NT2/D1 (cell line): ENCODE measurements around the gene FBXW8.

ENCODE experiments used
- DNase-seq: peaks from one replicate; pipeline ENCODE4 v3.0.0-alpha.2; 2011; ENCODE audit warnings: low read depth, low spot score
- H3K27me3 ChIP-seq: 2 replicates; pipeline ENCODE4 v1.6.0; 2011; ENCODE audit warnings: mild to moderate bottlenecking; ENCODE audit not compliant: insufficient read length, insufficient read depth
- H3K36me3 ChIP-seq: 2 replicates; pipeline ENCODE4 v1.6.1; 2011; ENCODE audit warnings: mild to moderate bottlenecking, low read length, mixed read lengths; ENCODE audit not compliant: insufficient read depth, insufficient read length
- H3K4me1 ChIP-seq: 2 replicates; pipeline ENCODE4 v1.5.1; 2011; ENCODE audit not compliant: insufficient read depth, insufficient read length
- H3K4me3 ChIP-seq: 2 replicates; pipeline ENCODE4 v1.5.1; 2011; ENCODE audit warnings: low read depth; ENCODE audit not compliant: insufficient read length
- H3K9ac ChIP-seq: 2 replicates; pipeline ENCODE4 v1.6.0; 2011; ENCODE audit warnings: low read depth; ENCODE audit not compliant: insufficient read length
- H3K9me3 ChIP-seq: 2 replicates; pipeline ENCODE4 v1.5.1; 2011; ENCODE audit warnings: mild to moderate bottlenecking, low read length; ENCODE audit not compliant: insufficient read depth
- SUZ12 ChIP-seq: IDR thresholded peaks from 2 replicates; pipeline ENCODE4 v1.6.1; 2011; ENCODE audit not compliant: insufficient read length, insufficient read depth; ENCODE audit errors: extremely low read depth
- YY1 ChIP-seq: IDR thresholded peaks from 2 replicates; pipeline ENCODE4 v1.6.1; 2011; ENCODE audit not compliant: insufficient read length, insufficient read depth
- ZNF274 ChIP-seq: IDR thresholded peaks from 2 replicates; pipeline ENCODE4 v1.6.1; 2011; ENCODE audit warnings: mild to moderate bottlenecking, low read depth, low read length

FBXW8 gene

DNA sequence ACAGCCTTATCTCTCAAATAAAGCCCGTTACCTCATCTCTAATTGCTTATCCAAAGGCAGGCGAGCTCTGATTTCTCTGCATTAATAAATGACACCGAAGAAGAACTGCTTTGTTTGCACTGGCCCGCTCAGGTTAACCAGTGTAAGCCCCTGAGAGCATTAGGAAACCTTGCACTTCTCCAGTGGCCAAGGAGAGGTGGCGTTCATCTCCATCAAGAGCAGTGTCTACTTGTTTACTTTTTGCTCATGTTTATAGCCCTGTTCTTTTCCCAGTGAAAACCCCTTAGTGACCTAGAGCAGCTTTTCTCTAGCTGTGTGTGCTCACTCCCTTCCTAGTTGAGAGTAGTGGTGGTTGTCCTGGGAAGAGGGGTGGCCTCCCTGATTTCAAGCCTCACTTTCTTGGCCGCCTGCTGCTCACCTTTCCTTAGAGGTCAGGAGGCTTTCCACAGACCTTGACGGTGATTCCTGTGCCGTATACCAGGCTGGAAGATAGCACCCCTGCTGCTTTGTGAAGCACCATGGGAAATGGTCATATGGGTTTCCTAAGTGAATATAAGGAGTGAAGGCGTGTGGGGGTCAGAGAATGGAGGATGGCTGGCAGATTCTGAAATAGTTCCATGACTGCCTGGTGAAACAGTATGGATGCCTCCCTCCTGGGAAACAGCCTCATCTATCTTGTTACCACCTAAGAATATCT, 16.6 kb downstream of the FBXW8 start:
- DNase-seq = no peak
- peaks cover 2% of the 10 kb centered on the region for H3K4me1 ChIP-seq
- H3K4me3 ChIP-seq = no peak overlapping the region

GRCh38 chr12:116928504-116928903, 17.8 kb downstream of the FBXW8 start:
- TF ChIP-seq SUZ12 = no peak
- TF ChIP-seq ZNF274 = no peak
- no peak for TF ChIP-seq YY1
- peaks cover 2% of the 10 kb centered on the region for H3K4me1 ChIP-seq

More for the DNA sequence above, 16.6 kb downstream of the FBXW8 start:
- no peak for TF ChIP-seq SUZ12
- no peak for TF ChIP-seq YY1
- Histone ChIP-seq H3K9me3 (no peaks in the 10 kb centered on the region), H3K27me3 (no peaks in the 10 kb centered on the region), H3K36me3 (peaks cover 47% of the 10 kb centered on the region), H3K9ac (no peak overlapping the region)

DNA sequence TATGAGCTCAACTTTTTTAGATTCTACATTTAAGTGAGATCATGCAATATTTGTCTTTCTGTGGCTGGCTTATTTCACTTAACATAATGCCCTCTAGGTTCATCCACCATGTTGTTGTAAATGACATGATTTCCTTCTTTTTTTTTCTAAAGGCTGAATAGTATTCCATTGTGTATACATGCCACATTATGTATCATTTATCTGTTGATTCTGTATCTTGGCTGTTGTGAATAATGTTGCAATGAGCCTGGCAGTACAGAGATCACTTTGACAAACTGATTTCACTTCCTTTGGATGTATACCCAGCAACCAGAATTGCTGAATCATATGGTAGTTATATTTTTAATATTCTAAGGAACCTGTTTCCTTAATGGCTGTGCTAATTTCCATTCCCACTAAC, 19.1 kb downstream of the FBXW8 start:
- peaks cover 2% of the 10 kb centered on the region for H3K4me1 ChIP-seq

More at GRCh38 chr12:116928504-116928903, 17.8 kb downstream of the FBXW8 start:
- no peak for DNase-seq
- H3K36me3 ChIP-seq = peaks cover 54% of the 10 kb centered on the region
- H3K9me3 ChIP-seq = no peaks in the 10 kb centered on the region
- H3K9ac ChIP-seq = no peak overlapping the region
- H3K27me3 ChIP-seq = no peaks in the 10 kb centered on the region
- no peak overlapping the region for H3K4me3 ChIP-seq

DNA sequence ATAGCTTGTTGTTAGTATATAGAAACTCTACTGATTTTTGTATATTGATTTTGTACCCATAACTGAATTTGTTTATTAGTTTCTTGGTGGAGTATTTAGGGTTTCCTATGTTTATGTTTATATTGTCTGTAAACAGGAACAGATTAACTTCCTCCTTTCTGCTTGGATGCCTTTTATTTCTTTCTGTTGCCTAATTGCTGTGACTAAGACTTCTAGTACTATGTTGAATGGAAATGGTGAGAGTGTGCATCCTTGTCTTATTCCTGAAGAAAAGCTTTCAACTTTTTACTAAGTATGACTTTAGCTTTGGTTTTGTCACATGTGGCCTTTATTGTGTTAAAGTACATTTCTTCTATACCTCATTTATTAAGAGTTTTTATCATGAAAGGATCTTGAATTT, 20.9 kb downstream of the FBXW8 start:
- DNase-seq = no peak
- peaks cover 72% of the 10 kb centered on the region for H3K36me3 ChIP-seq
- H3K4me3 ChIP-seq = no peak overlapping the region
- no peak for TF ChIP-seq ZNF274
- TF ChIP-seq YY1 = no peak
- TF ChIP-seq SUZ12 = no peak
- no peak overlapping the region for H3K9ac ChIP-seq
- H3K27me3 ChIP-seq = no peaks in the 10 kb centered on the region
- no peaks in the 10 kb centered on the region for H3K4me1 ChIP-seq
- H3K9me3 ChIP-seq = no peaks in the 10 kb centered on the region

More for the DNA sequence above, 19.1 kb downstream of the FBXW8 start:
- Histone ChIP-seq H3K36me3 (peaks cover 65% of the 10 kb centered on the region), H3K9me3 (no peaks in the 10 kb centered on the region), H3K9ac (no peak overlapping the region), H3K27me3 (no peaks in the 10 kb centered on the region), H3K4me3 (no peak overlapping the region)
- no peak for DNase-seq
- TF ChIP-seq ZNF274 = no peak
- TF ChIP-seq YY1 = no peak
- TF ChIP-seq SUZ12 = no peak

DNA sequence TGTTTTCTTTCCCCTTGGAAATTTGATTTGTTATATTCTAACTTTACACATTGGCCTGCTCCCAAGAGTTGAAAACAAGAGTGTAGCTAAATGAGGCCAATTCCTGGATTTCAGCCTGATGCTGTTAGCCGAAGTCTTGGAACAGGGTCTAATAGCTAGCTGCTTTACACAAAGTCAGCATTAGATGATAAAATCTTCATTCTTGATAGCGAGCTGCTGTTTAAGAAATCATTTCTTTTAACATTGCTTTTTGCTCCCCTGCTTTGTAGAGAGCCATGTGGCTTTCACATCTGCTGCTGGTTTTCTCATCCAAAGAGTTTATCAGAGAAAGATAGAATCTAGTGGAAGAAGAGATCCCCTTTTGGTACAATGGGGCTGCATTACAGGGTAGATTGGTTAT, 22.3 kb downstream of the FBXW8 start:
- Histone ChIP-seq H3K36me3 (peaks cover 69% of the 10 kb centered on the region), H3K9me3 (no peaks in the 10 kb centered on the region), H3K4me3 (no peak overlapping the region), H3K4me1 (no peaks in the 10 kb centered on the region), H3K9ac (no peak overlapping the region), H3K27me3 (no peaks in the 10 kb centered on the region)
- DNase-seq = no peak
- TF ChIP-seq YY1 = no peak
- no peak for TF ChIP-seq SUZ12
- no peak for TF ChIP-seq ZNF274

DNA sequence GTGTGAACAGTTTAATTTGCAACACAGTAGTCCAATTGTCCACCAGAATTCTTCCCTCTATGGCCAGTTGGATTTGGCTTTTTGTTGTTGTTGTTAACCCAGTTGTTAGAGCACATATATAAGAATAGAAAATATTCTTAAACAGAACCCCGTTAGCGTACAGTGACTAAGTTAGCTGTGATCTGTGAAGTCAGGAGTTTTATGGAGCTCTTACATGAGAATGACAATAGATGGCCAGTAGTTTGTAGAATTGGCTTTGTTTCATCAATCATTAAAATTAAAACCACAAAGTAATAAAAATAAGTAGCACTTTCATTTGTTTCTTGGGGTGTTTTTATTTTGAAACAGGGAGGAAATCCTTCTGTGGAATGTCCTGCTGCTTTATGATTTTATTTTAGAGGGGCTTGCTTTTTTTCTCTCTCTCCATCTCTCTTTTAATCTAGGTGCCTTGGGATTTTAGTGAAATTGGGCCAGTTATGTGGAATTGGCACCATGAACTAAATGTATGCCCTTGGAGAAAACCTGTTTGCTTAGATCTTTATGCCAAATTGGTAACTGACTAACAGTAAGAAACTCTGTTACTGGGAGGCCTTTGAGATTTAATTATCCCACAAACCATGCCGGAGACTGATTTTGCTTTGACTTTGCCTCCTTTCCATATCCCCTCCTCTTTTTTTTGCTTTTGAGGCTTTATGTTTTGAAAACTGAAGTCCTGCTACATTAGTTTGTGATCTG, 22.9 kb downstream of the FBXW8 start:
- Histone ChIP-seq H3K27me3 (no peaks in the 10 kb centered on the region), H3K4me1 (no peaks in the 10 kb centered on the region), H3K9ac (no peak overlapping the region), H3K9me3 (no peaks in the 10 kb centered on the region), H3K36me3 (peaks cover 63% of the 10 kb centered on the region), H3K4me3 (no peak overlapping the region)
- no peak for TF ChIP-seq ZNF274
- no peak for DNase-seq

DNA sequence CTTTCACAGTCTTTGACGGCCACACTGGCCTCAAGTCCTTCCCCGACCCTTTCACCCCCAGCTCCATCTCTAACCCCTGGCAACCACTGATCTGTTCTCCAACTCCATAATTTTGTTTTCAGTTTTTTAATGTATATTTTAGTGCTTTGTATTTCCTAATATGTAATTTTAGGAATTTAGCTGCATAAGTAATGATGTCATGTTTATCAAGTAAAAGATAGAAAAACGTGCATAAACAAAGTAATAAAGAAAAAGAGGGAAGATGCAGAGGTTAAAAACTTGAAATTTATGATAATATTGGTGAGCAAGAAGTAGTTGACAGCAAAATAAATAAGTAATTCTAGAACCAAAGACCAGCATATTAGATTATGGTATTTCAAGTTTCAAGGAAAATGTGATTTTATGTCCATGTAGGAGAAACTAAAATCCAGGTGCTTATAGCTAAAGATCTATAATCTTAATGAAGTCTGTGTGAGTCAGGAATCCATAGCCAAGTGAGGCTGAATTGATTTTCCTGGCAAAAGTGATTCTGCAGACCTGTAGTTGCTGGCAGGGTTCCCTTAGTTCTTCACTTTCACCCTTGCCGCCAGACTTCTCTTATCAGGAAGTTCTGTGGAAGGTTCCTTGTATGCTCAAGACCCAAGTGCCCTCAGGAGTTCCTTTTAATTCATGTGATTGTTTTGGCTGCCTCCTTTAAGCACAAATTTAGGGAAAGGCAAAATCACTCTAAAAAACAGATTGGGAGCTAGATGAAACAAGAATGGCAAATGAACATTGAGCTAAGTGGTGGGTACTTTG, 24.4 kb downstream of the FBXW8 start:
- no peak overlapping the region for H3K9ac ChIP-seq
- peaks cover 55% of the 10 kb centered on the region for H3K36me3 ChIP-seq
- no peaks in the 10 kb centered on the region for H3K4me1 ChIP-seq
- H3K9me3 ChIP-seq = no peaks in the 10 kb centered on the region
- no peak overlapping the region for H3K4me3 ChIP-seq
- no peak for DNase-seq
- H3K27me3 ChIP-seq = no peaks in the 10 kb centered on the region
- TF ChIP-seq ZNF274 = no peak
- TF ChIP-seq SUZ12 = no peak
- TF ChIP-seq YY1 = no peak
